GM18507 (cell line): ENCODE measurements around the gene MISP3.
"Not testable (repeated sequence)": the region's sequence is repeated elsewhere in the genome, so short reads cannot be mapped to it uniquely, and the experiment has no call there.

Experiments used
- DNase-seq: peaks from one replicate; pipeline ENCODE4 v3.0.0; 2011; ENCODE audit warnings: low read depth; ENCODE audit not compliant: insufficient read length; ENCODE audit errors: extremely low spot score
- FAIRE-seq: peaks from 2 replicates; lab custom pipeline; 2011; peaks lifted over from hg19 to GRCh38; lab: Jason Lieb, UNC

The MISP3 gene

DNA sequence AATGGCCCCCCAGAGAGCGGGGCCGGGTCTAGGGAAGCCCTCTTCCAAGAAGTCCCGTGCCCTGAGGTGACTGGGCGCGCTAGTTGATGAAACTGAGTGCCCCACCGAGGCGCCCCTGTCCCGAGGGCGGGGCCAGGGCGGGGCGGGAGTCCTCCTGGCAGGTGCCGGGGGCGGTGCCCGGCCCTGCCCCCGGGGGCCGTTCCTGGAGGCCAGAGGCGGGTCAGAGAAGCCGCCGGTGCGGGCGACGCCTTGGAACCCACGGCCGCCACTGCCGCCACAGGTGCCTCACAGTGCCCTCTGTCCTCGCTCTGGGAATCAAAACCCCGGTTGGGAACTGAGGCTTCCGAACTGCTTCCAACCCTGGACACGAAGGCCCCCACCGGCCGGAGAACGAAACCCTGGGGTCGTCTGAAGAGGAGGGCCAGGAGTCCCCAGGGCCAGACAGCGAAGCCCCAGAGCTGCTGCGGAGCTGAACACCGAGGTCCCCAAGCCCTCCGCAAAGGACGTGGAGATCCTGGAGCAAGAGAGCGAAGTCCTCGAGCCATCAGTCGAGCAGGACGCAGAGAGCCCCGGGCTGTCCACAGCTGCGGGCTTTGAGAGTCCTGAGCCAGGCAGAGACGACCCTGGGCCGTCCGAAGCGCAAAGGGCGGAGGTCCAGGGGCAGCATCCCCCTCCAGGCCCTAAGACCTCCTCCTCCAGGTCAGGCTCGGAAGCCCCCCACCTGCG lies at the start of gene MISP3:
TSS of gene MISP3 (plus strand) at position 252 of the 726 bp plus-strand sequence. CDS start 524 bp downstream, outside the sequence.
- DNase-seq (no peak), FAIRE-seq (no peak)

DNA sequence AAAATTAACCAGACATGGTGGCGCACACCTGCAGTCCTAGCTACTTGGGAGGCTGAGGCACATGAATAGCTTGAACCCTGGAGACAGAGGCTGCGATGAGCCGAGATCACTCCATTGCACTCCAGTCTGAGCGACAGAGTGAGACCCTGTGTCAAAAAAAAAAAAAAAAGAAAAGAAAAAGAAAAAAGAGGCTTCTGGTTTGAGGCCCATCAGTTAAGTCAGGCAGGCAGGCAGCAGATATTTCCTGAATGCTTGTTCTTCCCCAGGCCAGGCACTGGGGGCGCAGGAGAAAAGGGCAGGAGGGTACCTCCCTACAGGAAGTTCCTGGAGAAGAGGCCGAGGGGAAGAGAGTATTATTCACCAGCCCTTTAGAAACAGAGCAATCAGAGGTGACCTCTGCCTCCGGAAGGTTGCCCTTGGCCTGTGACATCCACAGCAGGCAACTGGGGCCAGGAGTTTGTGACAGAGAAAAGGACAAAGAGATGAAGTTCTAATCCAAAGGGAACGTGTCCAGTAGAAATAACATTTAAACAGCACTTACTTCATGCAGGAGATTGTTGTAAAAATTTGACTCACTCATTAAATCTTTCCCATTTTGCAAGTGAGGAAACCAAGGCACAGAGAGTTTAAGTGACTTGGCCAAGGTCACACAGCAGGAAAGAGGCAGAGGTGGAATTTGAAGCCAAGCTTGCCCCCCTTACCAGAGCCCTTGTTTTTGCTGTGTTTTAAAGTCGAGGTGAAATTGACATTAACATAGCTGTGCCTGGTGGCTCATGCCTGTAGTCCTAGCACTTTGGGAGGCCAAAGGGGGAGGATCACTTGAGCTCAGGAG lies 49.0 kb upstream of the MISP3 start:
- FAIRE-seq (peak; percentile 35), DNase-seq (no peak)

DNA sequence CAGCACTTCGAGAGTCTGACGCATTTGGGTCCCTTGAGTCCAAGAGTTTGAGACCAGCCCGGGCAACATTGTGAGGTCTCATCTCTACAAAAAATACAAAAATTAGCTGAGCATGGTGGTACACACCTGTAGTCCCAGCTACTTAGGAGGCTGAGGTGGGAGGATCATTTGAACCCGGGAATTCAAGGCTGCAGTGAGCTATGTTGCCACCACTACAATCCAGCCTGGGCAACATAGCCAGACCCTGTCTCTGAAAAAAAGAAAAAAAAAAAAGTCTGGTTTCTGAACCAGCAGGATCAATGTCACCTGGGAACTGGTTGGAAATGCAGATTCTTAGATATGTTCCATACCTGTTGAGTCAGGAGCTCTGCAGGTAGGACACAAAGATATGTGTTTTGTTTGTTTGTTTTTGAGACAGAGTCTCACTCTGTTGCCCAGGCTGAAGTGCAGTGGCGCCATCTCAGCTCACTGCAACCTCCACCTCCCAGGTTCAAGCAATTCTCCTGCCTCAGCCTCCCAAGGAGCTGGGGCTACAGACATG lies 45.9 kb upstream of the MISP3 start:
- FAIRE-seq, DNase-seq: not testable (repeated sequence)

DNA sequence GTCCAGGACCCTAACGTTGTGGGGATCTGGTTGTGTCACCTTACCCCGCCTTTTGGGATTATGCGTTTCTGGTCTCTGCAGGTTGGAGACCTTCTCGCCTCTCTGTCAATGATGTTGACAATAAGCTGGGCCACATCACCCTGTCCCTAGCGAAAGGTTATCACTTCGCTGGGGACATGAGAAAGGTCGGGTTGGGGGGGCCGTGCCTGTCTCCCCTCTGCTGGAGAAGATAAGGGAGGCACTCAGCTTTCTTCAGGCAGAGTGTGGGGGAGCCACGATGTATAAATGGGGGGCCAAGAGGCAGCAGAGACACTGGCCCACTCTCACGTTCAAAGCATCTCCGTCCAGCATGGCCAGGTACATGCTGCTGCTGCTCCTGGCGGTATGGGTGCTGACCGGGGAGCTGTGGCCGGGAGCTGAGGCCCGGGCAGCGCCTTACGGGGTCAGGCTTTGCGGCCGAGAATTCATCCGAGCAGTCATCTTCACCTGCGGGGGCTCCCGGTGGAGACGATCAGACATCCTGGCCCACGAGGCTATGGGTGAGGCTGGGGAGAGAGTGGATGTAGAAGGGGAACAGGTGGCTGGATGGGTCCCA lies 44.6 kb upstream of the MISP3 start, which contains the start of gene RLN3:
TSS of gene RLN3 (plus strand) at position 293 of the 595 bp plus-strand sequence. CDS start at position 350, 57 bp downstream.
- DNase-seq = no peak
- no peak for FAIRE-seq

DNA sequence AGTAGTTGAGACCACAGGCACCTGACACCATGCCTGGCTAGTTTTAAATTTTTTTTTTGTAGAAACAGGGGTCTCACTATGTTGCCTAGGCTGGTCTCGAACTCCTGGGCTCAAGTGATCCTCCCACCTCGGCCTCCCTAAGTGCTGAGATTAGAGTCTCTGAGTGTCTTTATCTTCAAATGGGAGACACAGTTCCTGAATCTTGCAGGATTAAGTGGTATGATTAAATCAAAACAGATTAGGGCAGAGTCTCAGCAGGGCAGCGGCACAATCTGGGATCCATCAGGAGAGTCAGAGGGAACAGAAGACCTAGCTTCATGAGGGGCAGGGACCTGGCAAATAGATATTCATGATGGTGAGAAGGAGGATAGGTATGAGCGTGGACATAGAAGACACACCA lies 43.7 kb upstream of the MISP3 start:
- FAIRE-seq (no peak), DNase-seq (no peak)

DNA sequence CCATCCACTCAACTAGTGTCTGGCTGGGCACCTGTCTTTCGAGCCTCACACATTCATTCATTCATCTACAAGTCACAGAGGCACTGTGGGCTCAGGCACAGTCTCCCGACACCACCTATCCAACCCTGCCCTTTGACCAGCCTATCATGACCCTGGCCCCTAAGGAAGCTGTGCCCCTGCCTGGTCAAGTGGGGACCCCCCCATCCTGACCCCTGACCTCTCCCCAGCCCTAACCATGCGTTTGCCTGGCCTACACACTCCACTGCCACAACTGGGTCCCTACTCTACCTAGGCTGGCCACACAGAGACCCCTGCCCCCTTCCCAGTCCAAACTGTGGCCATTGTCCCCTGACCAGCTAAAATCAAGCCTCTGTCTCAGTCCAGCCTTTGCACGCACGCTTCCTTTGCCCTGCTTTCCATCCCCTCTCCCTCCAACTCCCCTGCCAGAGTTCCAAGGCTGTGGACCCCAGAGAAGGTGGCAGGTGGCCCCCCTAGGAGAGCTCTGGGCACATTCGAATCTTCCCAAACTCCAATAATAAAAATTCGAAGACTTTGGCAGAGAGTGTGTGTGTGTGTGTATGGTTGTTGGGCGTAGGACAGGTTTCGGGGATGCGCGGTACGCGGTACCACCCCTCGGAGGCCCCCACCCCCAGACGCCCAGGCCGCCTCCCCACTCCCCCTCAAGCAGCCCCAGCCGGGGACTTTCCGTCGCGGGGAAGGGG lies 41.4 kb upstream of the MISP3 start:
- DNase-seq (peak; percentile 47), FAIRE-seq (no peak)

DNA sequence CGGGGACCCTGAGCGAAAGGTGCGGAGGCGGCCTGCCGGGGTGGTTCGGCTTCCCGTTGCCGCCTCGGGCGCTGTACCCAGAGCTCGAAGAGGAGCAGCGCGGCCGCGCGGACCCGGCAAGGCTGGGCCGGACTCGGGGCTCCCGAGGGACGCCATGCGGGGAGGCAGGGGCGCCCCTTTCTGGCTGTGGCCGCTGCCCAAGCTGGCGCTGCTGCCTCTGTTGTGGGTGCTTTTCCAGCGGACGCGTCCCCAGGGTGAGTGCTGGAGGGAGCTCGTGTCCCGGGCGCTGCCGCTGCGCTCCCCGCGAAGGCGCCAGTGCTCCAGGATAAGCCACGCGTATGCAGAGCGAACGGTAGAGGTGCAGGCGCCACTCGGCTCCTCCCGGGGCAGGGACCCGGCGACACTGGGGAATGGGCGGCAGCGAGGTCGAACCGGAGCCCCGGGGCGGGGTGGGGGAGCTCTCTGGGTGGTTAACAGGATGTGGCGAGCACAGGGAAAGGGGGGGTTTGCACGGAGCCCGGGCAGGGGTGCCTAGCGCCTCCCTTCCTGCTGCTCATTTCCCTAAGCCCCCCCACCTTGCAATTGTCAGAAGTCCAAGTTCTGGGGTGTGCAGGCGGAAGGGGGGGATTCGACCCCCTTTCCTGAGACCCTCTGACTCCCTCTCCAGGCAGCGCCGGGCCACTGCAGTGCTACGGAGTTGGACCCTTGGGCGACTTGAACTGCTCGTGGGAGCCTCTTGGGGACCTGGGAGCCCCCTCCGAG lies 40.7 kb upstream of the MISP3 start, which contains the start of gene IL27RA:
TSS of gene IL27RA (plus strand) at position 44 of the 762 bp plus-strand sequence. CDS start at position 155, 111 bp downstream.
- FAIRE-seq (peak; percentile 77), DNase-seq (peak; percentile 70)

DNA sequence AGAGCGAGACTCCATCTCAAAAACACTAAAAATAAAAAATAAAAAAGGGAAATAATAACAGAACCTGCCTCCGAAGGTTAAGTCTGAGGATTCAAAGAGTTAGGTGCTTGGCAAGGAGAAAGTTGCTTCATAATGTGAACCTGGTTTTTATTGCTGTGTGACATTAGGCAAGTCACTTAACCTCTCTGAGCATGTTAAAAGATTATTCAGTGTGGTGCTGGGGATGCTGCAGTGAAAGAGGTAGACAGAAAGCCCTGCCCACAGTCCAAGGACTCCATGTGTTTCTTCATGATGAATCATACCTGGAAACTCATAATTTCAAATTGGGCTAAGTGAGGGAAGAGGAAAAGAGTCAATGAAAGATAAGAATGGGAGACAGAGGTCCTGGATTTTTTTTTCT lies 38.6 kb upstream of the MISP3 start:
- DNase-seq (no peak), FAIRE-seq (no peak)

DNA sequence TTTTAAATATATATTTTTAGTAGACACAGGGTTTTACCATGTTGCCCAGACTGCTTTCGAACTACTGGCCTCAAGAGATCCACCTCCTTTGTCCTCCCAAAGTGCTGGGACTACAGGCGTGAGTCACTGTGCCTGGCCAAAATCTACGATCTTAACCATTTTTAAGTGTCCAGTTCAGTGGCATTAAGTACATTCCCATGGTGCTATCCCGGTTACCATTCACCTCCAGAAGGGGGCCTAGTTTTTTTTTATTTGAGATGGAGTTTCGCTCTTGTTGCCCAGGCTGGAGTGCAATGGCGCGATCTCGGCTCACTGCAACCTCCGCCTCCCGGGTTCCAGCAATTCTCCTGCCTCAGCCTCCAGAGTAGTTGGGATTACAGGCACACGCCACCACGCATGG lies 37.4 kb upstream of the MISP3 start:
- not testable (repeated sequence) for DNase-seq, FAIRE-seq

DNA sequence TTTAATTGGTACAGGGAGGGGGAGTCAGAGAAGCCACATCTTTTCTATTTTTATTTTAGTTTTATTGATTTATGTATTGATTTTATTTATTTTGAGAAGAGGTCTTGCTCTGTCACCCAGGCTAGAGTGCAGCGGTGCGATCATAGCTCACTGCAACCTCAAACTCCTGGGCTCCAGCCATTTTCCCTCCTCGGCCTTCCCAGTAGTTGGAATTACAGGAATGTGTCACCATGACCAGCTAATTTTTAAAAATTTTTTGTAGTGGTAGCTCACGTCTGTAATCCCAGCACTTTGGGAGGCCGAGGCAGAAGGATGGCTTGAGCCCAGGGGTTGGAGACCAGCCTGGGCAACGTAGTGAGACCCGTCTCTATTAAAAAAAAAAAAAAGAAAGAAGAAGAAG lies 36.9 kb upstream of the MISP3 start:
- DNase-seq = no peak
- FAIRE-seq = no peak

DNA sequence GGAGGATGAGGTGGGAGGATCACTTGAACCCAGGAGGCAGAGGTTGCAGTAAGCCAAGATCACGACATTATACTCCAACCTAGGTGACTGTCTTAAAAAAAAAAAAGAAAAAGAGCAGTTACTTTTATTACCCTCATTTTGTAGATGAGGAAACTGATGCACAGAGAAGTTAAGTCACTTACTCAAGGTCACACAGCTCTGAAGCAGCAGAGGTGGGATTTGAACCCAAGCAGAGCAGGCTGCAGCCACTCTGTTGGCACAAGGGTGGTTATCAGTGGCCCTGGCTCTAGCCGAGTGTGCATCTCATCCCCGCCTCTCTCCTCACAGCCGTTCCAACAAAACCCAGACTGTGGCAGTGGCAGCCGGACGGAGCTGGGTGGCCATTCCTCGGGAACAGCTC lies 33.4 kb upstream of the MISP3 start:
- FAIRE-seq (no peak), DNase-seq (no peak)

DNA sequence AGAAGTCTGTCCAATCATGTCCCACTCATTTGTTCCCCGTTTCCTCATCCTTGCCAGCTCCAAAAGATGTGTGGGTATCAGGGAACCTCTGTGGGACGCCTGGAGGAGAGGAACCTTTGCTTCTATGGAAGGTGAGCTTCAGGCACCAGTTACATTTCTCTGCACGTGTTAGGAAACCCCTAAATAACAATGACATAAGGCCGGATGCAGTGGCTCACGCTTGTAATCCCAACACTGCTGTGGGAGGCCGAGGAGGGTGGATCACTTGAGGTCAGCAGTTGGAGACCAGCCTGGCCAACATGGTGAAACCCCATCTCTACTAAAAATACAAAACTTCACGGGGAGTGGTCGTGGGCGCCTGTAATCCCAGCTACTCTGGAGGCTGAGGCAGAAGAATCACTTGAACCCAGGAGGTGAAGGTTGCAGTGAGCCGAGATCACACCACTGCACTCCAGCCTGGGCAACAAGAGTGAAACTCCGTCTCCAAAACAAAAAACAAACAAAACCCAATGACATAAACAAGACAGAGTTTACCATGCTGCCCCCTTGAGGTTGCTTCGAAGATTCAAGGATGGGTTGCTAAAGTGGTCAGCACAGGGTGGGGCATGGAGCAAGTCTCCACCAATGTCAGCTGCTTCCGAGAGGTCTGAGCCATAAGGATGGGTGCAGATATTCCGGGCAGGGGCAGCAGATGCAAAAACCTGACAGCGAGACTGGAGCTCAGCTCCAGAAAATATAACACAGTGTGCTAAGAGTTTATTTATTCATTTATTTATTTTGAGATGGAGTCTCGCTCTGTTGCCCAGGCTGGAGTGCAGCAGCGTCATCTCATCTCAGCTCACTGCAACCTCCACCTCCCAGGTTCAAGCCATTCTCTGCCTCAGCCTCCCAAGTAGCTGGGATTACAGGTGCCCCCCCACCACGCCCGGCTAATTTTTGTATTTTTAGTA lies 29.7 kb upstream of the MISP3 start:
- DNase-seq (peak; percentile 44), FAIRE-seq (peak; percentile 86)

DNA sequence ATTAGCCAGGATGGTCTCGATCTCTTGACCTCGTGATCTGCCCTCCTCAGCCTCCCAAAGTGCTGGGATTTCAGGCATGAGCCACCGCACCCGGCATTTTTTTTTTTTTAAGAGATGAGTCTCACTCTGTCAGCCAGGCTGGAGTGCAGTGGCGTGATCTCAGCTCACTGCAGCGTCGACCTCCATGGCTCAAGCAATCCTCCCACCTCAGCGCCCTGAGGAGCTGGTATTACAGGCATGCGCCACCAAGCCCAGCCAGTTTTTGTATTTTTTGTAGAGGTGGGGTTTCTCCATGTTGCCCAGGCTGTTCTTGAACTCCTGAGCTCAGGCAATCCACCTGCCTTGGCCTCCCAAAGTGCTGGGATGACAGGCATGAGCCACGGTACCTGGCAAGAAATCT lies 24.7 kb upstream of the MISP3 start:
- not testable (repeated sequence) for FAIRE-seq, DNase-seq

DNA sequence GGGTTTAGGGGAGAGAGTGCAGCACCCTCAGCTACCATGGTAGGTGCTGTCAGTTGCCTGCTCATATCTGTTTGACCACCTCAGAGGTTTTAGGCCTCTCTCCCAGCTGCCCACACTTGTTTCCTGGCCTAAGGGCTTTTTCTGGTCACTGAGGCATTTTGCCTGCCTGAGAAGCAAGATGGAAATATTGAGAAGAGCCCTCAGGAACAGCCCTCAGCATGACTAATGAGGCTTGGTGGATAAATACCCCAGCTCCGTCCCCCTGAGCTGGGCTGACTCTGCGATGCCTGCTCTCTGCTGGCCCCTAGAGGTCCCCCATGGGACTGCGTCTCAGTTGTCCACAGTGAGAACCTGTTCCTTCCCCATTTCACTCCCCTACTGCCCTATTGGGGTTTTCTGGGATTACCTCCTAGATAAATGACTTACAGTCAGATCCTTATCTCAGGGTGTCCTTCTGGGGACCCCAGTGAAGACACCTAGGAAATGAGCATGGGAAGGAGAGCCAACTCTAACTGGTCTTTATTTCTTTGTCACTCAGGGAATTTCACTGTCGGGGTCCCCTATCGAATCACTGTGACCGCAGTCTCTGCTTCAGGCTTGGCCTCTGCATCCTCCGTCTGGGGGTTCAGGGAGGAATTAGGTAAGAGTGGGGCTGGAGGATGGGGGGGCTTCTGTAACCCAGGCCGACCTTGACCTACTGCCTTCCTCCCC lies 24.0 kb upstream of the MISP3 start:
- FAIRE-seq (peak; percentile 64), DNase-seq (peak; percentile 47)

DNA sequence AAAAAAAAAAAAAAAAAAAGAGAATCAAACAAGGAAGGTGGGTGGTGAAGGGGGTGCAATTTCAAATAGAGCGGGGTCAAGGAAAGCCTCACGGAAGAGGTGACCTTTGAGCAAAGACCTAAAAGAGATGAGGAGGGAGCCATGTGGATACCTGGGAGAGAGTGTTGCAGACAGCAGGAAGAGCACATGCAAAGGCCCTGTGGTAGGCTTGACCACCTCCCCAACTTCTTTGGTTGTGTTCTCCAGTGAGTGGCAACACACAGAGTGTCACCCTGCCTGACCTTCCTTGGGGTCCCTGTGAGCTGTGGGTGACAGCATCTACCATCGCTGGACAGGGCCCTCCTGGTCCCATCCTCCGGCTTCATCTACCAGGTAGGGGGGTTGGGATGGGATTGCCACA lies 22.1 kb upstream of the MISP3 start:
- FAIRE-seq (no peak), DNase-seq (no peak)

DNA sequence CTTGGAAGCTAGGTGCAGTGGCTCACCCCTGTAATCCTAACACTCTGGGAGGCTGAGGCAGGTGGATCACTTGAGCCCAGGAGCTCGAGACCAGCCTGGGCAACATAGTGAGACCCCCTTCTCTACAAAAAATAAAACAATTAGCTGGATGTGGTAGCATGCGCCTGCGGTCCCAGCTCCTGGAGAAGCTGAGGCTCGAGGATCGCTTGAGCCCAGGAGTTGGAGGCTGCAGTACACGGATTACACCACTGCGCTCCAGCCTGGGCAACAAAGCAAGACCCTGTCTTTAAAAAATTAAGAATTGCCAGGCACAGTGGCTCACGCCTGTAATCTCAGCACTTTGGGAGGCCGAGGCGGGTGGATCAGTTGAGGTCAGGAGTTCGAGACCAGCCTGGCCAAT lies 21.6 kb upstream of the MISP3 start:
- DNase-seq = not testable (repeated sequence)

DNA sequence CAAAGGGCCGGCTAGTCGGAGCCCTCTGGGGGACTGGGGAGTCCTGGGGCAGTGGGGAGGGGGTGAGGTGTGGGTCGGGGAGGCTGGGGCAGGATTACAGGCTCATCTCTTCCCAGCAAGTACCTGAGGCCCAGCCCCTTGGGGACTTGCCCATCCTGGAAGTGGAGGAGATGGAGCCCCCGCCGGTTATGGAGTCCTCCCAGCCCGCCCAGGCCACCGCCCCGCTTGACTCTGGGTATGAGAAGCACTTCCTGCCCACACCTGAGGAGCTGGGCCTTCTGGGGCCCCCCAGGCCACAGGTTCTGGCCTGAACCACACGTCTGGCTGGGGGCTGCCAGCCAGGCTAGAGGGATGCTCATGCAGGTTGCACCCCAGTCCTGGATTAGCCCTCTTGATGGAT lies 20.6 kb upstream of the MISP3 start:
- DNase-seq (no peak), FAIRE-seq (no peak)

More for the DNA sequence above, 21.6 kb upstream of the MISP3 start:
- FAIRE-seq = not testable (repeated sequence)
